ENCODE results near the gene TTLL5. TPM values are rescaled to one million over a fixed set of nuclear protein-coding genes. Genes with fewer than 3 reads are reported as not detected.

TTLL5 gene
- total and polyA plus RNA-seq, 9 of the 15 experiments (the other 6 are each of a cell fraction or from before 2014, with no cell fraction given), result 4.1 to 18.9 (median 12.6) TPM

- peaks cover 11 to 30% of the 10 kb centered on the region in 2 experiments for H3K4me1 ChIP-seq (replicated peaks in 1 of 2; ENCODE audit: control insufficient read depth in 2 of 2, insufficient read depth in 2 of 2, low read length in 2 of 2)
- no peaks in the 10 kb centered on the region for H3K79me2 ChIP-seq (ENCODE audit: control insufficient read depth, insufficient read depth, low read length)
- BruUV-seq (replicated peaks), result no TSS peak
- ATAC-seq, result no peak
- TF ChIP-seq ZNF830 (CRISPR knock-in tag; IDR thresholded peaks at IDR 0.05), result no peak
- TF ChIP-seq CREB1 (IDR thresholded peaks at IDR 0.05), result no peak
- no peak for TF ChIP-seq CREB1 (CRISPR knock-in tag; IDR thresholded peaks at IDR 0.05)
- no peak for TF ChIP-seq CREBBP (IDR thresholded peaks at IDR 0.05; ENCODE audit: low read depth, low read length)
- in situ Hi-C loops (cut with MboI) (no loop called here), intact Hi-C loops (cut with micrococcal nuclease) (no loop called here)
- H3K9me3 ChIP-seq (replicated peaks; ENCODE audit: control insufficient read depth, insufficient read depth, low read depth, low read length), result no peaks in the 10 kb centered on the region
- FAIRE-seq, result no peak
- DNase-seq (ENCODE audit: extremely low read depth in 1 of 4, low spot score in 3 of 4), result no peak
- 52% methylated on average over 2 of the region's 2 CpGs for WGBS (ENCODE audit: insufficient coverage, low coverage, missing lambda C conversion rate)
- no peaks in the 10 kb centered on the region for H3K9me1 ChIP-seq (ENCODE audit: control insufficient read depth, insufficient read depth, low read length)
- ChIA-PET CTCF (ENCODE audit: low intra/inter-chr PET ratio) (no interaction called here), POLR2A (interaction anchor here (1.7 kb wide), 1 partner anchor 19 kb away, joined by 5 read pairs; no protein-coding TSS in a partner anchor)
- peak overlapping the region; percentile 95 for H2AFZ ChIP-seq (ENCODE audit: low read depth, low read length)
- peak overlapping the region; percentile 76; the same call in 2 of the 3 replicates for H3K27ac ChIP-seq (ENCODE audit: extremely low read depth, low read depth, low read length)
- H4K20me1 ChIP-seq (replicated peaks; ENCODE audit: control insufficient read depth, insufficient read depth, low read length), result no peaks in the 10 kb centered on the region
- peak overlapping the region; percentile 68 for H3K4me2 ChIP-seq (ENCODE audit: insufficient read depth, low read length)
- no peaks in the 10 kb centered on the region for H3K27me3 ChIP-seq (ENCODE audit: control insufficient read depth in 2 of 2, insufficient read depth in 2 of 2, low read length in 2 of 2)
- H3K9ac ChIP-seq (ENCODE audit: insufficient read depth in 1 of 2, low read depth in 2 of 2, low read length in 2 of 2), result peak overlapping the region; percentile 70 to 82; a peak in 2 of 4 replicates
- no peaks in the 10 kb centered on the region for H3K36me3 ChIP-seq (ENCODE audit: control insufficient read depth, insufficient read depth, low read length)
- H3K4me3 ChIP-seq, result no peak overlapping the region
Measured at GRCh38 chr14:75833326-75834020, 172.4 kb downstream of the TTLL5 start.

- Histone ChIP-seq H3K27ac (ENCODE audit: extremely low read depth, low read depth, low read length) (no peak overlapping the region), H3K9ac (ENCODE audit: insufficient read depth in 1 of 2, low read depth in 2 of 2, low read length in 2 of 2) (no peak overlapping the region), H3K4me2 (ENCODE audit: insufficient read depth, low read length) (no peak overlapping the region), H3K9me1 (ENCODE audit: control insufficient read depth, insufficient read depth, low read length) (no peaks in the 10 kb centered on the region), H3K36me3 (ENCODE audit: control insufficient read depth, insufficient read depth, low read length) (no peaks in the 10 kb centered on the region), H3K4me1 (replicated peaks in 1 of 2; ENCODE audit: control insufficient read depth in 2 of 2, insufficient read depth in 2 of 2, low read length in 2 of 2) (peaks cover 11 to 30% of the 10 kb centered on the region in 2 experiments), H3K27me3 (ENCODE audit: control insufficient read depth in 2 of 2, insufficient read depth in 2 of 2, low read length in 2 of 2) (no peaks in the 10 kb centered on the region), H3K79me2 (ENCODE audit: control insufficient read depth, insufficient read depth, low read length) (no peaks in the 10 kb centered on the region), H4K20me1 (replicated peaks; ENCODE audit: control insufficient read depth, insufficient read depth, low read length) (no peaks in the 10 kb centered on the region), H3K4me3 (no peak overlapping the region), H3K9me3 (replicated peaks; ENCODE audit: control insufficient read depth, insufficient read depth, low read depth, low read length) (no peaks in the 10 kb centered on the region), H2AFZ (ENCODE audit: low read depth, low read length) (no peak overlapping the region)
- ChIA-PET CTCF (ENCODE audit: low intra/inter-chr PET ratio) (no interaction called here), POLR2A (no interaction called here)
- ATAC-seq (no peak), DNase-seq (ENCODE audit: extremely low read depth in 1 of 4, low spot score in 3 of 4) (peak in 2 of 4 experiments; percentile 9 to 12), FAIRE-seq (no peak)
- BruUV-seq (replicated peaks), result no TSS peak
- intact Hi-C loops (cut with micrococcal nuclease) (no loop called here), in situ Hi-C loops (cut with MboI) (no loop called here)
- TF ChIP-seq ZHX1 (conservative IDR thresholded peaks at IDR 0.05; ENCODE audit: low read length) (no peak), MYBL2 (IDR thresholded peaks at IDR 0.05; ENCODE audit: low read depth) (no peak), MYBL2 (CRISPR knock-in tag; IDR thresholded peaks at IDR 0.05; ENCODE audit: borderline replicate concordance) (no peak), ZNF785 (CRISPR knock-in tag; IDR thresholded peaks at IDR 0.05) (no peak), PREB (CRISPR knock-in tag; IDR thresholded peaks at IDR 0.05) (no peak), GMEB1 (CRISPR knock-in tag; IDR thresholded peaks at IDR 0.05) (no peak)
Measured at GRCh38 chr14:75835156-75835725, 174.2 kb downstream of the TTLL5 start.
